SJCRH30 (cell line): ENCODE measurements around the gene HOXD4. TPM values are rescaled to one million over a fixed set of nuclear protein-coding genes. Genes with fewer than 3 reads are reported as not detected.
A peak's percentile ranks its signal among the peaks of the same experiment; 100 is the strongest.

Experiments used
- DNase-seq, 2 experiments: peaks; one replicate each; pipeline ENCODE4 v3.0.0-alpha.2; 2015 to 2020
- H3K27ac ChIP-seq: fragments of 250-450 bp; sonication (Bioruptor Pico); 2 replicates; pipeline ENCODE4 v1.5.1; 2020; ENCODE audit warnings: mild to moderate bottlenecking, moderate library complexity
- H3K27me3 ChIP-seq: fragments of 250-450 bp; sonication (Bioruptor Pico); 2 replicates; pipeline ENCODE4 v1.5.1; 2020; ENCODE audit warnings: mild to moderate bottlenecking, moderate library complexity
- H3K36me3 ChIP-seq: fragments of 250-450 bp; sonication (Bioruptor Pico); 2 replicates; pipeline ENCODE4 v1.5.1; 2020; ENCODE audit warnings: mild to moderate bottlenecking, moderate library complexity
- H3K4me1 ChIP-seq: fragments of 250-450 bp; sonication (Bioruptor Pico); 2 replicates; pipeline ENCODE4 v1.5.1; 2020; ENCODE audit warnings: mild to moderate bottlenecking, moderate library complexity
- H3K4me3 ChIP-seq: fragments of 250-450 bp; sonication (Bioruptor Pico); 2 replicates; pipeline ENCODE4 v1.5.1; 2020; ENCODE audit warnings: mild to moderate bottlenecking, moderate library complexity
- H3K9me3 ChIP-seq: fragments of 250-450 bp; sonication (Bioruptor Pico); replicated peaks from 2 replicates; pipeline ENCODE4 v1.5.1; 2020; ENCODE audit warnings: mild to moderate bottlenecking, moderate library complexity
- total RNA-seq: library from RNA; depleted of rRNA; stranded (reverse); fragments of >200 nt; shearing (Covaris generic); gene quantifications from 2 replicates; pipeline ENCODE4 v1.2.3, GENCODE V29; 2014

Gene HOXD4
- total RNA-seq, 1 experiment from 2014 or later = not detected

DNA sequence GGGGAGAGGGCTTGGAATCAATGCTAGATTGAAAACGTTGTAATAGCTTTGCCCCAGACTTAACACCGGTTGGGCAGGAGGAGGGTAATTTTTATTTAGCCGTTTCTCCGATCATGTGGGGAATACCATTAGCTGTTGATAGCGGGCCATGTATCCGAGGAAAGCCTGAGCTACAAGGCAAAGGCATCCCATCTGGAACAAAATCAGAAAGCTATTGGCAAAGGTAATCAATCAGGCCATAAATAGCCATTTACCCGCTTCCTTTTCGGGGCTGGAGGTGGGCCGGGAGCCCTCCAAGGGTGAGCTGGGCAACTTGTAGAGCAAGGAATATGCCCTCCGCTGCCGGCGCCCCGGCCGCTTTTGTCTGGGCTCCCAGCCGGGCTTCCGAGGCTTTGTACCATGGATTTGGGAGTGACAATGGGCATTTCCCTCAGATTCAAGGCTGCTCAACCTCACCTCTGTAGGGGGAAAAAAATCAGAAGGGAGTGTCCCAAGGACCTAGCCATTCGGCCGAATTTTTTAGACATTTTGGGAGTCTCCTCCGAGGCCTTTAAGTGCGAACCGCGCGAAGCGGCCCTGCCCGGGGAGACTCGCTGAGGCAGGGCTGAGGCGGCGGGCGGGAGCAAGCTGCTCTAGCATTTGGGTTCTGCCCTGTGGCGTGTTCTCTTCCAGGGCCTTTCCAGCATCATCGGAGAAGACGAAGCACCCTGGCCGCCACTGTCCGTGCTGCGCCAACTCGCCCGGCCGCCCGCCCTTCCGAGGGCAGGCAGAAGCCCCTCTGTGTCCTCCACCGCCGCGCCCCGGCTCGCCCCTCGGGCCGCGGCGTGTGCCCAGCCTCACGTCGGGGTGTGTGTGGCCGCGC, 29.9 kb upstream of the HOXD4 start:
- no peaks in the 10 kb centered on the region for H3K27me3 ChIP-seq
- no peaks in the 10 kb centered on the region for H3K4me1 ChIP-seq
- peak overlapping the region; percentile 80 for H3K4me3 ChIP-seq
- H3K27ac ChIP-seq = no peak overlapping the region
- no peak for DNase-seq
- no peaks in the 10 kb centered on the region for H3K9me3 ChIP-seq
- H3K36me3 ChIP-seq = no peaks in the 10 kb centered on the region

DNA sequence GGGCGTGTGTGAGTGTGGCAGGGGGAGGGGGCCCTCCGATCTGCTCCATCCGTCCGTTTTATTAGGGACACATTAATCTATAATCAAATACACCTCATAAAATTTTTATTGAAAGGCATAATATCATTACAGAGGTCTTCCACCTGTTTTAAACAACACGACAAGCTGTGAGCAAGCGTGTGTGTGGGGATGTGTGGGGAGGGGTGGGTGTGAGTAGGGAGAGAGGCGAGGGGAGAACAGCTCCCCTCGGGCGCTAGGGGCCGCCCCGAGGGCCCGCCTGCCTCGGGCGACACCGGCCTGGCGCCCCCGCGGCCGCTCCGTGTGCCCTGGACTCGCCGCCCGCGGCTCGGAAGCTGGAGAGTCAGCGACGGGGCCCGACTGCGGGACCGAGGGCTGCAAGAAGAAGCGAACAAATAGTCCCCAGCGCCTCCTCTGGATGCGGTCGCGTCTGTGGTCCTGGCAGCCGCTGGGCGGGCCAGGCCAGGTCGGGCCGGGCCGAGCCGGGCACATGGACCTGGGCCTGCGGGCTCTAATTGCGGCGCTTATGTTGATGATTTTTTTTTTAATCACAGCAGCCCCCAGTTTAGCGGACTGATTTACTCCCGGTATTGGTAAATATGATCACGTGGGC, 29.2 kb upstream of the HOXD4 start:
- Histone ChIP-seq H3K4me3 (peak overlapping the region; percentile 80), H3K9me3 (no peaks in the 10 kb centered on the region), H3K27me3 (no peaks in the 10 kb centered on the region), H3K36me3 (no peaks in the 10 kb centered on the region), H3K27ac (peak overlapping the region; percentile 50; the same call in 1 of the 2 replicates), H3K4me1 (no peaks in the 10 kb centered on the region)
- peak in 1 of 2 experiments; percentile 48 for DNase-seq

DNA sequence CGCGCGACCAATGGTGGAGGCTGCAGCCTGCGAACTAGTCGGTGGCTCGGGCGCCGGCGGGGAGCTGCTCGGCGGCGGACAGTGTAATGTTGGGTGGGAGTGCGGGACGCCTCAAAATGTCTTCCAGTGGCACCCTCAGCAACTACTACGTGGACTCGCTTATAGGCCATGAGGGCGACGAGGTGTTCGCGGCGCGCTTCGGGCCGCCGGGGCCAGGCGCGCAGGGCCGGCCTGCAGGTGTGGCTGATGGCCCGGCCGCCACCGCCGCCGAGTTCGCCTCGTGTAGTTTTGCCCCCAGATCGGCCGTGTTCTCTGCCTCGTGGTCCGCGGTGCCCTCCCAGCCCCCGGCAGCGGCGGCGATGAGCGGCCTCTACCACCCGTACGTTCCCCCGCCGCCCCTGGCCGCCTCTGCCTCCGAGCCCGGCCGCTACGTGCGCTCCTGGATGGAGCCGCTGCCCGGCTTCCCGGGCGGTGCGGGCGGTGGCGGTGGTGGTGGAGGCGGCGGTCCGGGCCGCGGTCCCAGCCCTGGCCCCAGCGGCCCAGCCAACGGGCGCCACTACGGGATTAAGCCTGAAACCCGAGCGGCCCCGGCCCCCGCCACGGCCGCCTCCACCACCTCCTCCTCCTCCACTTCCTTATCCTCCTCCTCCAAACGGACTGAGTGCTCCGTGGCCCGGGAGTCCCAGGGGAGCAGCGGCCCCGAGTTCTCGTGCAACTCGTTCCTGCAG, 28.5 kb upstream of the HOXD4 start, which contains the start of gene HOXD9:
TSS of gene HOXD9 (plus strand) at position 37 of the 728 bp plus-strand sequence. CDS start at position 87, 50 bp downstream.
- H3K4me3 ChIP-seq = peak within 1 kb of the TSS; percentile 80

DNA sequence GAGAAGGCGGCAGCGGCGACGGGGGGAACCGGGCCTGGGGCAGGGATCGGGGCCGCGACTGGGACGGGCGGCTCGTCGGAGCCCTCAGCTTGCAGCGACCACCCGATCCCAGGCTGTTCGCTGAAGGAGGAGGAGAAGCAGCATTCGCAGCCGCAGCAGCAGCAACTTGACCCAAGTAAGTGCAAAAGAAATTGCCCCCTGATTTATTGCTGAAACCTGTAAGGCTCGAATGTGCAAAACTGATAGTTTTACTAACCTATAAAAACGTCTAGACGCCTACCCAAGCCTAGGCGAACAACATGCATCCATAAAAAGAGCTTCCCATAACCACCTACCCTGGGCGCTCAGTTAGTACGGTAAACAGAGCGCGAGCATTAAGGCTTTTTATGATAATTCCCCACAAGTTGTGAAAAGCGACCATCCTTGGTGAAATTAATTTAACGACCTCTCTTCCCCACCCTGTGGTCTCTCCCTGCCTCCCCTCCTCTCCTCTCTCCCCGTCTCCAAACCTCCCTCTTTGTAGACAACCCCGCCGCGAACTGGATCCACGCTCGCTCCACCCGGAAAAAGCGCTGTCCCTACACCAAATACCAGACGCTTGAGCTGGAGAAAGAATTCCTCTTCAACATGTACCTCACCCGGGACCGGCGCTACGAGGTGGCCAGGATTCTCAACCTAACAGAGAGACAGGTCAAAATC, 27.8 kb upstream of the HOXD4 start:
- H3K36me3 ChIP-seq = no peaks in the 10 kb centered on the region
- H3K27ac ChIP-seq = no peak overlapping the region; the same call in 1 of the 2 replicates
- DNase-seq = no peak
- H3K9me3 ChIP-seq = no peaks in the 10 kb centered on the region
- H3K4me3 ChIP-seq = peak overlapping the region; percentile 80
- no peaks in the 10 kb centered on the region for H3K4me1 ChIP-seq
- H3K27me3 ChIP-seq = no peaks in the 10 kb centered on the region

More for the DNA sequence above, 28.5 kb upstream of the HOXD4 start, which contains the start of gene HOXD9:
- no peaks in the 10 kb centered on the region for H3K36me3 ChIP-seq
- H3K9me3 ChIP-seq = no peaks in the 10 kb centered on the region
- H3K27me3 ChIP-seq = no peaks in the 10 kb centered on the region
- DNase-seq = peak; percentile 72 to 77
- H3K27ac ChIP-seq = peak within 1 kb of the TSS; percentile 50; the same call in 1 of the 2 replicates
- no peaks in the 10 kb centered on the region for H3K4me1 ChIP-seq

DNA sequence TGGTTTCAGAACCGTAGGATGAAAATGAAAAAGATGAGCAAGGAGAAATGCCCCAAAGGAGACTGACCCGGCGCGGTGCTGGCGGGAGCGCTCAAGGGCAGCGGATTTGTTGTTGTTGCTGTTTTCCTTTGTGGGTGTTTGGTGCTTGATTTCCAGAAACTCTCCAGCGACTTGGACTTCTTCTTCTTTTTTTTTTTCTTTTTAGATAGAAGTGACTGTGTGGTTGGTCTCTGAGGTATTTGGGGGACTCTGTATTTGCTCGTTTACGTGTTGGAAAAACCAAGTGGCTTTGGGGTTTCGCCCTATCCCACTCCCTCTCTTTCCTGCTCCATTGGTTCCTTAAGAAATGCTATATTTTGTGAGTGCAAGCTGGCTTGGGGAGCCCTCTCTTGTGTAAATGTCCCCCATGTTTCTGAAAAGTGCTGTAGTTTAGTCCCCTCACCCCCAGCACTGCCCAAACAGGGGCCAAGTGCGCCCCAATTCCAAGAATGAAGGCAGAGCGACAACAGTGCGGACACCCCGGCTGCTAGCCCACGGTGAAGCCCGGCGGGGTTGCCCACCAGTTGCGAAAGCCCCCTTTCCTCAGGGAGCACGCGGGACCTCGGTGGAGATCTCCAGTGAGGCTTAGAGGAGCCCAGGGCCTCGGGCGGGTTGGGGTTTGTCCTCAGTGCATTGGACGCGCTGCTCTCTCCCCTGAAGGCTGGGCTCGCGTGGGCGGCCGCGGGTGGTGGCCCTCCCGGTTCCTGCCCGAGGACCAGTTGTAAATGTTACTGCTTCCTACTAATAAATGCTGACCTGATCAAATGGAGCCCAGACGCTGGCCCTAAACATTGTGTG, 27.0 kb upstream of the HOXD4 start:
- Histone ChIP-seq H3K4me3 (no peak overlapping the region), H3K4me1 (no peaks in the 10 kb centered on the region), H3K36me3 (no peaks in the 10 kb centered on the region), H3K27me3 (no peaks in the 10 kb centered on the region), H3K27ac (no peak overlapping the region), H3K9me3 (no peaks in the 10 kb centered on the region)
- DNase-seq = no peak

DNA sequence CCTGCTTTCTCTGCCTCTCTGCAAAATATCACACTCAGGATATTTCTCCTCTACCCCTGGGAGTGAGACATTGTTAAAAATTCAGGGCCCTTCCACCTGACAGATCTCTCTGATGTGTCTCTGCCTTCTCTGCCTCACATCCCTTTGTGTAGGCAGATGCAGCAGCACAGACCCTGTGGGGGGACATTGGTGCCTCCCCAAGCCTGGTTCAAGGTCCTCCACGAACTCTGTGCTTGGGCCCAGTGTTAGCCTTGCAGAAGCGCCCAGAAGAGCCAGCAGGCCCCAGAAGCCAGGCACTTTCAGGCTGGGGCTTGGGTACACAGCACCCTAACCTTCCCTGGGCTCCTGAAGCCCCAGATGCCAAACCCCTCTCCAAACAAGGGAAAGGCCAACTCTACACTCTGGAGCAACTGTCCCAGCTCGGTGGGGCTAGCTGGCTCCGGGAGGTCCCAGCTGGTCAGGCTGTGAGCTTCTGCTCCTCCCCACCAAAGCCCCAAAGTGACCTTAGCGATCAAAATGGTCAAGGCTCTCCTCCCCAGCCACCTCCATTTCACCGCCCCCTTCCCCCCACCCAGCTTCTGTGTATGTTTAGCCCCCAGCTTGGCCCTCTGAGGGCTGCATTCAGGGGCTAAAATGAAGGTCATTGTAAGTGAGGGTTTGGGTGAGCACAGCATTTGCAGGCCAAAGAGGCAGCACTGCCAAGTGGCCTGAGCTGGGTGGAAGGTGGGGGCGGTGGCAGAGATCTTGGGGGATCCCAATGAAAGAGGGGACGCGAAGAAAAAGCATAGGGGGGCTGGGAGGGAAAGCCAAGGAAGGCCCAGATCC, 26.2 kb upstream of the HOXD4 start:
- Histone ChIP-seq H3K4me1 (no peaks in the 10 kb centered on the region), H3K9me3 (no peaks in the 10 kb centered on the region), H3K36me3 (no peaks in the 10 kb centered on the region), H3K27me3 (no peaks in the 10 kb centered on the region), H3K27ac (no peak overlapping the region), H3K4me3 (no peak overlapping the region)
- DNase-seq = no peak

DNA sequence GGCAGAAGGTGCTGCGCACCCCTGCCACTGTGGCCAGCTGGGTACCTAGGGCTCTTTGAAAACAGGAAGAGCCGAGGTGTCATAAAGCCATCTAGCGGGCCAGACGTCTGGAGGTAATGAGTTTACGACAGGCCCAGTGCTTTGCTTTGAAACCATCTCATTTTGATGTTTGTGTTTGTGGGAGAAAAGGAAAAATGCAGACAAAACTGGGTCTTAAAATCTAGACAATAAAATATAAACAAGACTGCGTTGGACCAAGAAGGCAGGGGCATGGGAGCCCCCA, 25.6 kb upstream of the HOXD4 start:
- no peak overlapping the region for H3K27ac ChIP-seq

DNA sequence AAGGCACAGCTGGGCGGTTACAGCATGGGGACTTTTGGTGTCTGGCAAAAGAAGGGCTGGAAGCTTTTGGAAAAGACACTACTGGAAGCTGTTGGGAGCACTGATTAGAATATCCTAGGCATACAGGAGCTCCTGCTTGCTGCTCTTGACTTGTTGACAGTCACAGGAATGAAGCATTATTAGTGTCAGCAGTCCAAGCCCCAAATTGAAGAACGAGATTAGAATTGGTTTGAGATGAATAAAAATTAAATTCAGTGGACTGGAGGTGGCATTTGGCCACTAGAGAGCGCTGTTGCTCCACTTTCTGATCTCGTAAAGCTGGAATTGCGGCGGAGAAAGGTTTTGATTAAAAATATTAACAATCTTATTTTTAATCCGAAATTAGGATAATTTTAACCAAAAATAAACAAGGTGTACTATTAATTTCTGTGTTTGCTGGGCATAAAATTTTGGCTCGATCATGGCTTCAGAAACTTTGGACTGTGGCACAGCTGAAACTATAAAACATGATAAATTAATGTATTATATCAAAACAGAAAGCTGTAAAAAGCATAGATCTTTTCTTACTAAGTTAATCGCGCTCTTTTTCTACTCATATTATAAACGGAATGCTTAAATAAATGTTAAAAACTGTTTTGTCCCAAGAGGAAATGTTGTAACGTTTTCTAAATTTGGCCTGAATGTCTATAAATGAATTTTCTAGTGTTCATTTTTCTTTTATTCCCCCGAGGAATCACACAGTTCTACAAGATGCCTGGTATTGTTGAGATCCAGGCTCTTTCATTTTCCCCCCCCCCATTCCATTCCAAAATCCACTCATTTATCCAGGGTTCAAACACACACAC, 24.2 kb upstream of the HOXD4 start:
- H3K27me3 ChIP-seq = no peaks in the 10 kb centered on the region

More for the DNA sequence above, 25.6 kb upstream of the HOXD4 start:
- Histone ChIP-seq H3K4me3 (no peak overlapping the region), H3K27me3 (no peaks in the 10 kb centered on the region), H3K9me3 (no peaks in the 10 kb centered on the region), H3K4me1 (no peaks in the 10 kb centered on the region), H3K36me3 (no peaks in the 10 kb centered on the region)
- DNase-seq = no peak

DNA sequence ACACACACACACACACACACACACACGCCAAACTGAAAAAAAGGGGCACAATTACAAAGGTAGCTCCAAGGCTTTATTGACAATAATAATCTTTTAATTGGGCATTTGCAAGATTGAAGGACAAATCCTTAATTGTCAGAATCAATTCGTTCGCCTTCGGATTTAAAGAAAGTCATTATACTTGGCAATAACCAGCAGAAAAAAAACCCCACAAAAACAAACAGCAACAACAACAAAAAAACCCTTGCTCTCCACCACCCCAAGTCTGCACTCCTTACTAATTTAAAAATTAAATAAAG, 23.6 kb upstream of the HOXD4 start:
- H3K36me3 ChIP-seq = no peaks in the 10 kb centered on the region
- H3K9me3 ChIP-seq = no peaks in the 10 kb centered on the region
- H3K4me3 ChIP-seq = no peak overlapping the region
- DNase-seq = no peak
- H3K4me1 ChIP-seq = peaks cover under 1% of the 10 kb centered on the region; the same call in 1 of the 2 replicates
- no peak overlapping the region for H3K27ac ChIP-seq
- H3K27me3 ChIP-seq = no peaks in the 10 kb centered on the region

More for the DNA sequence above, 24.2 kb upstream of the HOXD4 start:
- DNase-seq = peak; percentile 44 to 75
- Histone ChIP-seq H3K9me3 (no peaks in the 10 kb centered on the region), H3K4me1 (no peaks in the 10 kb centered on the region), H3K4me3 (no peak overlapping the region), H3K27ac (no peak overlapping the region), H3K36me3 (no peaks in the 10 kb centered on the region)

DNA sequence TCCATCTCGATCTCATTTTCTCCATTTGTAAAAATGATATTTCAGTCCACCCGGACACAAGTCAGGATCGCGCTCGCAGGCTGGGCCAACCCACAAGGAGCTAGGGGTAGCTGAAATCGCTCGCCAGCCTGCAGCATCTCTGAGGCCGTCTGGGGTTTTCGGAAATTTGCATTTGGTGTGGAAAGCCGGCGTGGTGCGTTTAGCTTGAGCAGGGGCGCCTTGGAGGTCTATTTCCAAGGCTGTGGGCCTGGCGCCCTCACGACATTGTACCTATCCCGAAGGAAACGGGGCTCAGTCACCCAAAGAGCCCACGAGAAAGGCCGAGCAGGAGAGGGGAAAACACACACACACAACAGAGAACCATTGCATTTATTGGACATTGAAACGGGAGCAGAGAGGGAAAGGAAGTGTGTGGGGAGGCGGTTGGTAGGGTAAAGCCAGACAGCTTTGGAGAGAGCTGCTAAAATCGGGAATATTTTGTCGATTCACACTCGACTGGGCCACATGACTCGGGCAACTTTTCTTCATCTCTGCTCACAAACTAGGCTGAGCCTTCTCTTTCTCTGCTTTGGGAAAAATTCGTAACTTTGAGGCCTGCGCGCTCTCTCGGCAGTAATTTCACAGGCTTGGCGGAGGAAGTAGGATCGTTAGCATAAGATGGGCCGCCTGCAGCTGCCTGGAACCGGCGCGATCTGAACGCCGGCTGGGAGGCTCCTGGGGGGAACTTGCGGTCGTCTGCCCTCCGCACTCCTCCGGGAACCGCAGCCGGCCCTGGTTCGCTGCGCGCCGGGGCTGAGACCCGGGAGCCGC, 23.0 kb upstream of the HOXD4 start:
- H3K36me3 ChIP-seq = no peaks in the 10 kb centered on the region
- H3K9me3 ChIP-seq = no peaks in the 10 kb centered on the region
- no peak overlapping the region for H3K4me3 ChIP-seq
- H3K27ac ChIP-seq = no peak overlapping the region
- no peak for DNase-seq
- H3K4me1 ChIP-seq = peaks cover 7% of the 10 kb centered on the region; the same call in 1 of the 2 replicates
- no peaks in the 10 kb centered on the region for H3K27me3 ChIP-seq

DNA sequence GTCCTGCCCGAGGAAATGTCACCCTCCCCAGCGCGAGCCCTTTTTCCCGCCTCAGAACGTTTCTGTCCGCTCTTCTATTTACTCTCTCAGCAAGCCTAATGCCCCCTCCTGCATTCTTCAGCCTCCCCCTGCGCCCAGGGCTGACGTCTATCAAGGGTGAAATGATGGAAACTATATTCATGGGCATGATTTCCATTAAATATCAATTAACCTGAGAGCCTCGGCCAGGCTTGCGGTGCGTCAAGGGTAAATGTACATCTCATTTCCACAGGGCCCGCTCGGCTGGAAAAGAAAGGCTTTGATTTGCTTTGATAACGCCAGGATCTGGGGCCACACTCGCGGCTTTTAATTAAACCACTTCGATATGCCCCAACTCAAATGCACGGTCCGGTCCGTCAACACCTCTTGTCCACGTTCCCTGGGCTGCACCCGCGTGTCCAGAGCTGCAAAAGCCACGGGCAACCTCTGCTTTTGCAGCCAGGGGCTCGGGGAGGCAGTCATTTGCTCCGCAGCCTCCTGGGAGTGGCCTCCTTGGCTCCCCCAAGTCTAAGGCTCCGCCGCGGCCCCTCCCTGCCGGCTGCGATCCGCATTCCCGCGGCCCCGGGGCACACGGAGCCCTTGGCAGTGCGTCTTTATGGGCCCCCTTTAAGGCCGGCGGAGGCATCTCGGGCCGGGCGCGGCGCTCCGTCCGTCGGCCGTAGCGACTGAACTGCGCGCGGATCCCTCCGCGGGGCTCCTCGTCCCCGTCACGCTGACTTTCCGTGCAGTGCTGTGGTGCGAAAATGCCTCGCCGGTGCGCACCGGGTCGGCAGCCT, 22.2 kb upstream of the HOXD4 start, which contains the start of gene HOXD8:
TSS of gene HOXD8 (plus strand) at position 724 of the 815 bp plus-strand sequence. CDS start 662 bp downstream, outside the sequence.
- H3K27ac ChIP-seq = no peak within 1 kb of the TSS; the same call in 1 of the 2 replicates

More for the DNA sequence above, 22.2 kb upstream of the HOXD4 start, which contains the start of gene HOXD8:
- peaks cover 11% of the 10 kb centered on the region; the same call in 1 of the 2 replicates for H3K4me1 ChIP-seq
- H3K36me3 ChIP-seq = no peaks in the 10 kb centered on the region
- peak; percentile 80 to 85 for DNase-seq
- no peaks in the 10 kb centered on the region for H3K9me3 ChIP-seq
- peak within 1 kb of the TSS; percentile 73 for H3K4me3 ChIP-seq
- H3K27me3 ChIP-seq = no peaks in the 10 kb centered on the region
